MM.1S (cell line): ENCODE measurements around the gene DHRSX.

Experiments
- DNase-seq: peaks from one replicate; pipeline ENCODE4 v3.0.0-alpha.2; 2015
- H2AFZ ChIP-seq: fragments of 300-600 bp; sonication (generic); 2 replicates; pipeline ENCODE4 v1.6.0; 2016; ENCODE audit warnings: antibody characterized with exemption, low read length
- H3F3A ChIP-seq: fragments of 300-600 bp; sonication (generic); 2 replicates; pipeline ENCODE4 v1.6.1; 2016; ENCODE audit warnings: mild to moderate bottlenecking, antibody characterized with exemption, low read length, moderate library complexity, mixed read lengths; ENCODE audit not compliant: insufficient read depth
- H3K27ac ChIP-seq: fragments of 300-600 bp; sonication (generic); 2 replicates; pipeline ENCODE4 v1.5.1; 2016; ENCODE audit warnings: mild to moderate bottlenecking, low read length
- H3K27me3 ChIP-seq: fragments of 300-600 bp; sonication (generic); replicated peaks from 2 replicates; pipeline ENCODE4 v1.6.0; 2016; ENCODE audit warnings: low read length; ENCODE audit not compliant: insufficient read depth
- H3K36me3 ChIP-seq: fragments of 300-600 bp; sonication (generic); replicated peaks from 2 replicates; pipeline ENCODE4 v1.6.1; 2016; ENCODE audit warnings: mild to moderate bottlenecking, low read length, mixed read lengths; ENCODE audit not compliant: insufficient read depth
- H3K4me1 ChIP-seq: fragments of 300-600 bp; sonication (generic); 2 replicates; pipeline ENCODE4 v1.6.1; 2016; ENCODE audit warnings: low read length, mixed read lengths
- H3K4me2 ChIP-seq: fragments of 300-600 bp; sonication (generic); 2 replicates; pipeline ENCODE4 v1.6.0; 2016; ENCODE audit warnings: low read depth, low read length
- H3K4me3 ChIP-seq: fragments of 300-600 bp; sonication (generic); 2 replicates; pipeline ENCODE4 v1.5.1; 2016; ENCODE audit warnings: low read length, mixed read lengths
- H3K79me2 ChIP-seq: fragments of 300-600 bp; sonication (generic); 2 replicates; pipeline ENCODE4 v1.6.1; 2016; ENCODE audit warnings: mixed run types, low read length, mixed read lengths
- H3K9ac ChIP-seq: fragments of 300-600 bp; sonication (generic); 2 replicates; pipeline ENCODE4 v1.6.1; 2016; ENCODE audit warnings: low read length, mixed read lengths
- H3K9me2 ChIP-seq: fragments of 300-600 bp; sonication (generic); replicated peaks from 2 replicates; pipeline ENCODE4 v1.6.1; 2016; ENCODE audit warnings: mild to moderate bottlenecking, low read length, mixed read lengths; ENCODE audit not compliant: insufficient read depth
- H3K9me3 ChIP-seq: fragments of 300-600 bp; sonication (generic); replicated peaks from 2 replicates; pipeline ENCODE4 v1.6.1; 2016; ENCODE audit warnings: mild to moderate bottlenecking, low read length, mixed read lengths; ENCODE audit not compliant: insufficient read depth
- H4K20me1 ChIP-seq: fragments of 300-600 bp; sonication (generic); 2 replicates; pipeline ENCODE4 v1.6.1; 2016; ENCODE audit warnings: mild to moderate bottlenecking, low read length, moderate library complexity, mixed read lengths; ENCODE audit not compliant: insufficient read depth
- EZH2 ChIP-seq: fragments of 300-600 bp; sonication (generic); optimal IDR thresholded peaks from 2 replicates; pipeline ENCODE3; 2017; ENCODE audit warnings: low read depth, mild to moderate bottlenecking, antibody characterized with exemption, low read length, mixed read lengths
- EZH2phosphoT487 ChIP-seq: fragments of 300-600 bp; sonication (generic); IDR thresholded peaks from 2 replicates; pipeline ENCODE4 v1.6.1; 2018; ENCODE audit warnings: antibody characterized with exemption, low read length
- TF ChIP-seq, protein P1 (sequence below): fragments of 300-600 bp; sonication (generic); IDR thresholded peaks from 2 replicates; pipeline ENCODE4 v1.5.1; 2016; ENCODE audit warnings: antibody characterized with exemption, low read length, mixed read lengths

Gene DHRSX

GRCh38 chrX:2511326-2511725 is 10.6 kb upstream of the DHRSX start:
- Histone ChIP-seq H3K4me1 (no peaks in the 10 kb centered on the region), H3K27ac (no peak overlapping the region), H3K27me3 (no peaks in the 10 kb centered on the region), H3F3A (no peaks in the 10 kb centered on the region), H3K9ac (no peak overlapping the region), H3K9me2 (no peaks in the 10 kb centered on the region), H3K4me2 (no peak overlapping the region), H3K79me2 (no peaks in the 10 kb centered on the region), H4K20me1 (no peaks in the 10 kb centered on the region), H3K9me3 (no peaks in the 10 kb centered on the region), H2AFZ (no peak overlapping the region), H3K36me3 (no peaks in the 10 kb centered on the region), H3K4me3 (no peak overlapping the region)
- TF ChIP-seq EZH2 (no peak), EZH2phosphoT487 (no peak)
- TF ChIP-seq, protein P1, sequence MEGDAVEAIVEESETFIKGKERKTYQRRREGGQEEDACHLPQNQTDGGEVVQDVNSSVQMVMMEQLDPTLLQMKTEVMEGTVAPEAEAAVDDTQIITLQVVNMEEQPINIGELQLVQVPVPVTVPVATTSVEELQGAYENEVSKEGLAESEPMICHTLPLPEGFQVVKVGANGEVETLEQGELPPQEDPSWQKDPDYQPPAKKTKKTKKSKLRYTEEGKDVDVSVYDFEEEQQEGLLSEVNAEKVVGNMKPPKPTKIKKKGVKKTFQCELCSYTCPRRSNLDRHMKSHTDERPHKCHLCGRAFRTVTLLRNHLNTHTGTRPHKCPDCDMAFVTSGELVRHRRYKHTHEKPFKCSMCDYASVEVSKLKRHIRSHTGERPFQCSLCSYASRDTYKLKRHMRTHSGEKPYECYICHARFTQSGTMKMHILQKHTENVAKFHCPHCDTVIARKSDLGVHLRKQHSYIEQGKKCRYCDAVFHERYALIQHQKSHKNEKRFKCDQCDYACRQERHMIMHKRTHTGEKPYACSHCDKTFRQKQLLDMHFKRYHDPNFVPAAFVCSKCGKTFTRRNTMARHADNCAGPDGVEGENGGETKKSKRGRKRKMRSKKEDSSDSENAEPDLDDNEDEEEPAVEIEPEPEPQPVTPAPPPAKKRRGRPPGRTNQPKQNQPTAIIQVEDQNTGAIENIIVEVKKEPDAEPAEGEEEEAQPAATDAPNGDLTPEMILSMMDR, result no peak
- no peak for DNase-seq

DNA sequence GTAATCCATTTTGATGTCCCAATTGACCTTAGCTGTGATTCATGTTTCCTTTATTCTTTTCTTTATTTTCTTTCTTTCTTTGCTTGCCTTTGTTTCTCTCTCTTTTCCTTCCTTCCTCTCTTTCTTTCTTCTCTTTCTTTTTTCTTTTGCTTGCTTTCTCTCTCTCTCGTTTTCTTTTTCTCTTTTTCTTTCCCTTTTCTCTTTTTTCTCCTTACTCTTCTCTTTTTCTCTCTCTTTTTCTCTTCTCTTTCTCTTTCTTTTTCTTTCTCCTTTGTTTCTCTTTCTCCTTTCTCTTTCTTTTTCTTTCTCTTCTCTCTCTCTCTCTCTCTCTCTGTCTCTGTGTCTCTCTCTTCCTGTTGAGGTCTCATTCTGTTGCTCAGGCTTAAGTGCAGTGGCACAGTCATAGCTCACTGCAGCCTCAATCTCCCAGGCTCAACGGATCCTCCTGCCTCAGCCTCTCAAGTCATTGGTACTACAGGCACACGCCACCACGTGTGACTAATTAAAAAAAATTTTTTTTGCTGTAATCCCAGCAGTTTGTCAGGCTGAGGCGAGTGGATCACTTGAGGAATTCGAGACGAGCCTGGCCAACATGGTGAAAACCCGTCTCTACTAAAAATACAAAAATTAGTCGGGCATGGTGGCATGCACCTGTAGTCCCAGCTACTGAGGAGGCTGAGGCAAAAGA is 8.0 kb upstream of the DHRSX start:
- H3K36me3 ChIP-seq, result no peaks in the 10 kb centered on the region
- no peak overlapping the region for H3K27ac ChIP-seq
- DNase-seq, result no peak
- no peaks in the 10 kb centered on the region for H3K9me3 ChIP-seq
- no peaks in the 10 kb centered on the region for H3K4me1 ChIP-seq
- H3K4me3 ChIP-seq, result no peak overlapping the region
- H3K79me2 ChIP-seq, result no peaks in the 10 kb centered on the region
- H3K4me2 ChIP-seq, result no peak overlapping the region
- H3K9me2 ChIP-seq, result no peaks in the 10 kb centered on the region
- no peaks in the 10 kb centered on the region for H3K27me3 ChIP-seq
- no peaks in the 10 kb centered on the region for H4K20me1 ChIP-seq
- no peaks in the 10 kb centered on the region for H3F3A ChIP-seq
- TF ChIP-seq EZH2phosphoT487, result no peak
- no peak for TF ChIP-seq EZH2
- TF ChIP-seq, protein P1, result no peak
- no peak overlapping the region for H2AFZ ChIP-seq
- H3K9ac ChIP-seq, result no peak overlapping the region

- TF ChIP-seq, protein P1, result no peak
- TF ChIP-seq EZH2phosphoT487, result no peak
- TF ChIP-seq EZH2, result no peak
- Histone ChIP-seq H3K9ac (no peak overlapping the region), H3F3A (no peaks in the 10 kb centered on the region), H3K27ac (no peak overlapping the region), H4K20me1 (no peaks in the 10 kb centered on the region), H3K27me3 (no peaks in the 10 kb centered on the region), H3K9me3 (no peaks in the 10 kb centered on the region), H3K4me2 (no peak overlapping the region), H3K4me3 (no peak overlapping the region), H3K9me2 (no peaks in the 10 kb centered on the region), H3K79me2 (no peaks in the 10 kb centered on the region), H2AFZ (no peak overlapping the region), H3K36me3 (no peaks in the 10 kb centered on the region), H3K4me1 (no peaks in the 10 kb centered on the region)
- no peak for DNase-seq
Measured at GRCh38 chrX:2507904-2508627, 7.3 kb upstream of the DHRSX start.
